ENCODE measurements around the gene OLAH.

OLAH gene

GRCh38 chr10:15084502-15084922 lies 40.8 kb downstream of the OLAH start:
- Histone ChIP-seq H4K20me1 (ENCODE audit: insufficient read depth, low read length) (no peaks in the 10 kb centered on the region), H3K27me3 (replicated peaks; ENCODE audit: insufficient read depth, low read length) (no peaks in the 10 kb centered on the region), H3F3A (ENCODE audit: insufficient read depth, low read length) (no peaks in the 10 kb centered on the region), H3K9ac (ENCODE audit: low read length) (no peak overlapping the region), H3K4me1 (ENCODE audit: low read length) (no peaks in the 10 kb centered on the region), H3K4me2 (ENCODE audit: low read depth, low read length) (peak overlapping the region; percentile 57), H3K36me3 (replicated peaks; ENCODE audit: insufficient read depth, low read length) (no peaks in the 10 kb centered on the region), H3K79me2 (ENCODE audit: low read length) (no peaks in the 10 kb centered on the region), H3K9me3 (replicated peaks; ENCODE audit: insufficient read depth, low read length) (no peaks in the 10 kb centered on the region), H3K27ac (ENCODE audit: low read length) (no peak overlapping the region), H2AFZ (ENCODE audit: low read length) (peak overlapping the region; percentile 49), H3K4me3 (ENCODE audit: low read length) (peak overlapping the region; percentile 42), H3K9me2 (replicated peaks; ENCODE audit: insufficient read depth, low read length) (no peaks in the 10 kb centered on the region)
- peak; percentile 81 for DNase-seq
- TF ChIP-seq EZH2 (optimal IDR thresholded peaks at IDR 0.05; ENCODE audit: low read depth, low read length) (no peak), EZH2phosphoT487 (IDR thresholded peaks at IDR 0.05; ENCODE audit: low read length) (no peak)
- TF ChIP-seq, protein P1, sequence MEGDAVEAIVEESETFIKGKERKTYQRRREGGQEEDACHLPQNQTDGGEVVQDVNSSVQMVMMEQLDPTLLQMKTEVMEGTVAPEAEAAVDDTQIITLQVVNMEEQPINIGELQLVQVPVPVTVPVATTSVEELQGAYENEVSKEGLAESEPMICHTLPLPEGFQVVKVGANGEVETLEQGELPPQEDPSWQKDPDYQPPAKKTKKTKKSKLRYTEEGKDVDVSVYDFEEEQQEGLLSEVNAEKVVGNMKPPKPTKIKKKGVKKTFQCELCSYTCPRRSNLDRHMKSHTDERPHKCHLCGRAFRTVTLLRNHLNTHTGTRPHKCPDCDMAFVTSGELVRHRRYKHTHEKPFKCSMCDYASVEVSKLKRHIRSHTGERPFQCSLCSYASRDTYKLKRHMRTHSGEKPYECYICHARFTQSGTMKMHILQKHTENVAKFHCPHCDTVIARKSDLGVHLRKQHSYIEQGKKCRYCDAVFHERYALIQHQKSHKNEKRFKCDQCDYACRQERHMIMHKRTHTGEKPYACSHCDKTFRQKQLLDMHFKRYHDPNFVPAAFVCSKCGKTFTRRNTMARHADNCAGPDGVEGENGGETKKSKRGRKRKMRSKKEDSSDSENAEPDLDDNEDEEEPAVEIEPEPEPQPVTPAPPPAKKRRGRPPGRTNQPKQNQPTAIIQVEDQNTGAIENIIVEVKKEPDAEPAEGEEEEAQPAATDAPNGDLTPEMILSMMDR (IDR thresholded peaks at IDR 0.05; ENCODE audit: low read length) = no peak

DNA sequence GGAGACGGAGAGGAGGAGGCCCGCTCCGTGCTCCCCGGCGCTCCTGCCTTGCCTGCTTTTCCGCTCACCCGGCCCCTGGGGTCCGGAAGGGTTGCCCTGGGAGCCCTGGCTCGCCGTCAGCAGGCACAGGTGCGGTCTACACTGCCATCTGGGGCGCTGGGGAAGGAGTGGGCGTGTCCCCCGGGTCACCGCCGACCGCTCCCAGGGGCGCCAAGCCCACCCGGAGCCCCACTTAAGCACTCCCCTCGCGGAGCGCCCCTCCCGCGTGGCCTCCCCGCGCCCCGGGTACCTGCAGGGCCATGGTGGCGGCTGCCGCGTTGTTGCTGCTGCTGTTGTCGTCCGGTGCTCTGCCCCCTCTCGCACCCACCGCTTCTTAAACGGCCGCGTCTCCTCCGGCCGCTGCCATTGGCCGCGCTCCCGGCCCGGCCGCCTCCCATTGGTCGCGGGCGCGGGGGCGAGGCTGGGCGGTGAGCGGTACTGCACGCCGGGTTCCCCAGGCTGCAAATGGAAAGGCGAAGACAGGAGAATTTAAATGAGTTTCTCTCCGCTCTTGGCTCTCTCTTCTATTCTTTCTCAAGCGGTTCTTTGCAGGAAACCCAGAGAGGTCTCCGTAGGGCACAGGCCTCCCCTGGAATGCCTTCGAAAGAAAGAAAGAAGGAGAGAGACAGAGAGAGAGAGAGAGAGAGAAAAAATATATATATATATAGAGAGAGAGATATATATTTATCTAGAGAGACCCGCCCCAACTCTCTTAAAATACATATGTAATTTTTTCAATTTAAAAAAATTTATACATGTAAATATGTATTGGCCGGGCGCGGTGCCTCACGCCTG lies 44.9 kb downstream of the OLAH start, which contains the start of gene ACBD7:
Gene ACBD7, minus strand, starts transcription at position 349 of the 834 bp plus-strand sequence. Its CDS starts 48 bp downstream, at position 301.
- no peaks in the 10 kb centered on the region for H3K9me2 ChIP-seq (replicated peaks; ENCODE audit: insufficient read depth, low read length)
- no peak within 1 kb of the TSS for H3K9ac ChIP-seq (ENCODE audit: low read length)
- H3K27ac ChIP-seq (ENCODE audit: low read length) = no peak within 1 kb of the TSS
- TF ChIP-seq EZH2phosphoT487 (IDR thresholded peaks at IDR 0.05; ENCODE audit: low read length) = no peak
- TF ChIP-seq, protein P1 (IDR thresholded peaks at IDR 0.05; ENCODE audit: low read length) = peak; percentile 24; the same call in 1 of the 2 replicates
- H2AFZ ChIP-seq (ENCODE audit: low read length) = peak within 1 kb of the TSS; percentile 87
- peaks cover 15% of the 10 kb centered on the region; the same call in 1 of the 2 replicates for H3K27me3 ChIP-seq (replicated peaks; ENCODE audit: insufficient read depth, low read length)
- H3K4me3 ChIP-seq (ENCODE audit: low read length) = peak within 1 kb of the TSS; percentile 79
- H4K20me1 ChIP-seq (ENCODE audit: insufficient read depth, low read length) = no peaks in the 10 kb centered on the region
- H3K36me3 ChIP-seq (replicated peaks; ENCODE audit: insufficient read depth, low read length) = no peaks in the 10 kb centered on the region
- no peaks in the 10 kb centered on the region for H3F3A ChIP-seq (ENCODE audit: insufficient read depth, low read length)
- H3K9me3 ChIP-seq (replicated peaks; ENCODE audit: insufficient read depth, low read length) = no peaks in the 10 kb centered on the region
- no peaks in the 10 kb centered on the region for H3K79me2 ChIP-seq (ENCODE audit: low read length)
- no peaks in the 10 kb centered on the region for H3K4me1 ChIP-seq (ENCODE audit: low read length)
- H3K4me2 ChIP-seq (ENCODE audit: low read depth, low read length) = peak within 1 kb of the TSS; percentile 79
- peak; percentile 85 for DNase-seq

DNA sequence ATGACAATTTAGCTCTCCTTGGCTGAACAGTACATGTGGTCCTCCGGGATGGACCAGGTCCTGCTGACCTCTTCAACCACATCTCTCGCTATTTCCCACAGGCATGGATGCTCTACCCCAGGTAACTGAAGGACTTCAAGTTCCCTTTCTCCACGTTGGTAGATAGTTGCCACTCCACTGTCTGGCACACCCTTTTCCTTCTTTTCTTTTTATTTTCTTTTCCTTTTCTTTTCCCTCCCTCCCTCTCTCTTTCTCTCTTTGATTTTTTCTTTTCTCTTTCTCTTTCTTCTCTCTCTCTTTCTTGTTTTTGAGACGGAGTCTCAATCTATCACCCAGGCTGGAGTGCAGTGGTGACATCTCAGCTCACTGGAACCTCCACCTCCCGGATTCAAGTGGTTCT lies 47.7 kb downstream of the OLAH start:
- H3K27ac ChIP-seq (ENCODE audit: low read length) = no peak overlapping the region
- peaks cover 15% of the 10 kb centered on the region; the same call in 1 of the 2 replicates for H3K27me3 ChIP-seq (replicated peaks; ENCODE audit: insufficient read depth, low read length)
- no peaks in the 10 kb centered on the region for H3K36me3 ChIP-seq (replicated peaks; ENCODE audit: insufficient read depth, low read length)
- no peaks in the 10 kb centered on the region; the same call in 1 of the 2 replicates for H3F3A ChIP-seq (ENCODE audit: insufficient read depth, low read length)
- H4K20me1 ChIP-seq (ENCODE audit: insufficient read depth, low read length) = no peaks in the 10 kb centered on the region
- H3K4me1 ChIP-seq (ENCODE audit: low read length) = peaks cover 1% of the 10 kb centered on the region; the same call in 1 of the 2 replicates
- no peak overlapping the region for H3K4me3 ChIP-seq (ENCODE audit: low read length)
- H2AFZ ChIP-seq (ENCODE audit: low read length) = no peak overlapping the region
- no peaks in the 10 kb centered on the region for H3K9me2 ChIP-seq (replicated peaks; ENCODE audit: insufficient read depth, low read length)
- no peak overlapping the region for H3K9ac ChIP-seq (ENCODE audit: low read length)
- H3K4me2 ChIP-seq (ENCODE audit: low read depth, low read length) = no peak overlapping the region
- H3K9me3 ChIP-seq (replicated peaks; ENCODE audit: insufficient read depth, low read length) = no peaks in the 10 kb centered on the region
- H3K79me2 ChIP-seq (ENCODE audit: low read length) = no peaks in the 10 kb centered on the region
- no peak for DNase-seq
- TF ChIP-seq EZH2 (optimal IDR thresholded peaks at IDR 0.05; ENCODE audit: low read depth, low read length) (no peak), EZH2phosphoT487 (IDR thresholded peaks at IDR 0.05; ENCODE audit: low read length) (no peak)
- TF ChIP-seq, protein P1 (IDR thresholded peaks at IDR 0.05; ENCODE audit: low read length) = no peak
